HepG2 (cell line): Measurements from ENCODE around the gene MDP1. TPM values are rescaled to one million over a fixed set of nuclear protein-coding genes. Genes with fewer than 3 reads are reported as not detected.

Experiments
- AKAP8 ChIP-seq: sonication (generic); formaldehyde crosslinking; IDR thresholded peaks from 2 replicates; pipeline ENCODE4 v1.5.1; 2020; ENCODE audit warnings: mild to moderate bottlenecking, missing genetic modification reagents
- ARID3A ChIP-seq: IDR thresholded peaks from 2 replicates; pipeline ENCODE4 v1.6.1; 2012; ENCODE audit warnings: low read depth, low read length, improper control_type of control experiment
- ESRRA ChIP-seq: sonication (generic); formaldehyde crosslinking; IDR thresholded peaks from 2 replicates; pipeline ENCODE4 v1.5.1; 2020; ENCODE audit warnings: mild to moderate bottlenecking, low read depth, missing genetic modification reagents
- HMGXB3 ChIP-seq: sonication (generic); formaldehyde crosslinking; IDR thresholded peaks from 2 replicates; pipeline ENCODE4 v1.4.0; 2020; ENCODE audit warnings: missing genetic modification reagents, borderline replicate concordance
- HNF1B ChIP-seq: sonication (generic); formaldehyde crosslinking; IDR thresholded peaks from 2 replicates; pipeline ENCODE4 v1.5.1; 2020; ENCODE audit warnings: mild to moderate bottlenecking, moderate library complexity, missing genetic modification reagents
- HNF4A ChIP-seq: sonication (generic); formaldehyde crosslinking; IDR thresholded peaks from 2 replicates; pipeline ENCODE4 v1.4.0; 2020; ENCODE audit warnings: missing genetic modification reagents
- KLF16 ChIP-seq, 2 experiments: sonication (generic) in 1 of 2; formaldehyde crosslinking in 1 of 2; IDR thresholded peaks; 2 replicates each; pipeline versions ENCODE4 v1.6.1 to v1.8.0; 2016 to 2023; ENCODE audit warnings: missing genetic modification reagents in 2 of 2, missing compliant biosample characterization in 1 of 2
- PAX8 ChIP-seq: sonication (generic); formaldehyde crosslinking; IDR thresholded peaks from 2 replicates; pipeline ENCODE4 v1.8.0; 2022; ENCODE audit warnings: mild to moderate bottlenecking, missing genetic modification reagents, borderline replicate concordance
- PPARG ChIP-seq: conservative IDR thresholded peaks from 2 replicates; pipeline ENCODE4 v1.6.1; 2016; ENCODE audit warnings: missing biosample characterization, missing genetic modification reagents
- THAP9 ChIP-seq: sonication (generic); formaldehyde crosslinking; IDR thresholded peaks from 2 replicates; pipeline ENCODE4; 2020; ENCODE audit warnings: missing genetic modification reagents, mild to moderate bottlenecking, borderline replicate concordance
- ZMYM2 ChIP-seq: sonication (generic); formaldehyde crosslinking; IDR thresholded peaks from 2 replicates; pipeline ENCODE4 v1.8.0; 2022; ENCODE audit warnings: mild to moderate bottlenecking, missing genetic modification reagents
- ZNF235 ChIP-seq: sonication (generic); formaldehyde crosslinking; IDR thresholded peaks from 2 replicates; pipeline ENCODE4 v1.8.1; 2023; ENCODE audit warnings: mild to moderate bottlenecking, missing genetic modification reagents, borderline replicate concordance
- ZNF264 ChIP-seq: sonication (generic); formaldehyde crosslinking; IDR thresholded peaks from 2 replicates; pipeline ENCODE4 v1.4.0; 2020; ENCODE audit warnings: missing genetic modification reagents
- ZNF430 ChIP-seq: sonication (generic); formaldehyde crosslinking; IDR thresholded peaks from 2 replicates; pipeline ENCODE4 v1.9.0; 2021; ENCODE audit warnings: mild to moderate bottlenecking, missing genetic modification reagents
- ZNF713 ChIP-seq: sonication (generic); formaldehyde crosslinking; IDR thresholded peaks from 2 replicates; pipeline ENCODE4 v1.4.0; 2020; ENCODE audit warnings: mild to moderate bottlenecking, missing genetic modification reagents
- ZNF788 ChIP-seq: sonication (generic); formaldehyde crosslinking; IDR thresholded peaks from 2 replicates; pipeline ENCODE4 v1.5.0; 2020; ENCODE audit warnings: mild to moderate bottlenecking, missing genetic modification reagents, borderline replicate concordance
- polyA plus RNA-seq, 8 experiments: library from polyadenylated mRNA; depleted of rRNA in 3 of 8; stranded (reverse) in 7 of 8; unstranded in 1 of 8; fragments of >200 nt; fragmentation: Illumina TruSeq in 4 of 8; extraction: Trizol in 4 of 8; gene quantifications; 2 replicates each; pipeline versions ENCODE4 v1.2.1 to v1.2.3, GENCODE V29; 2011 to 2016; ENCODE audit warnings: low read depth in 4 of 8, missing spikeins in 1 of 8, mixed read lengths in 1 of 8; ENCODE audit not compliant: insufficient read depth in 1 of 8
- total RNA-seq, 5 experiments: library from RNA; depleted of rRNA; stranded (reverse); fragments of >200 nt; fragmentation: Illumina TruSeq; extraction: Trizol; gene quantifications; 2 replicates each; pipeline ENCODE4 v1.2.3, GENCODE V29; 2016; ENCODE audit warnings: low read depth in 1 of 5

MDP1 gene
- total and polyA plus RNA-seq, 2 of the 13 experiments (the other 11 are each of a cell fraction or from before 2014, with no cell fraction given) = 44.1 to 48.7 TPM

GRCh38 chr14:24198814-24199524 is 16.9 kb downstream of the MDP1 start (continued):
- TF ChIP-seq HNF4A (CRISPR knock-in tag) (peak; percentile 58), ZMYM2 (CRISPR knock-in tag) (peak; percentile 48; the same call in 1 of the 2 replicates), PPARG (CRISPR knock-in tag) (no peak), ESRRA (CRISPR knock-in tag) (0 out of 2 replicates have a peak, but pooled peaks have one; percentile 10), ZNF713 (CRISPR knock-in tag) (0 out of 2 replicates have a peak, but pooled peaks have one; percentile 53), ARID3A (peak; percentile 20; the same call in 1 of the 2 replicates), PAX8 (CRISPR knock-in tag) (0 out of 2 replicates have a peak, but pooled peaks have one; percentile 9), ZNF788 (0 out of 2 replicates have a peak, but pooled peaks have one; percentile 28), ZNF430 (CRISPR knock-in tag) (0 out of 2 replicates have a peak, but pooled peaks have one; percentile 17), THAP9 (CRISPR knock-in tag) (0 out of 2 replicates have a peak, but pooled peaks have one; percentile 3), HMGXB3 (CRISPR knock-in tag) (0 out of 2 replicates have a peak, but pooled peaks have one; percentile 22), KLF16 (CRISPR knock-in tag; IDR thresholded peaks at IDR 0.05) (no peak), HNF1B (peak; percentile 45; the same call in 1 of the 2 replicates), ZNF264 (CRISPR knock-in tag) (0 out of 2 replicates have a peak, but pooled peaks have one; percentile 40), AKAP8 (CRISPR knock-in tag) (0 out of 2 replicates have a peak, but pooled peaks have one; percentile 52), ZNF235 (CRISPR knock-in tag) (peak; percentile 5; the same call in 1 of the 2 replicates)
